Activated T-helper 9 cell treated with anti-CD3 and anti-CD28 coated beads, Interleukin-2, amount 50 U/mL, for 16 hours (primary cell): ENCODE measurements around the gene POLE2.
A peak's percentile ranks its signal among the peaks of the same experiment; 100 is the strongest.
"Not testable (repeated sequence)": the region's sequence is repeated elsewhere in the genome, so short reads cannot be mapped to it uniquely, and the experiment has no call there.

Experiments
- DNase-seq: peaks from one replicate; pipeline ENCODE4 v3.0.0-alpha.2; 2020; ENCODE audit warnings: low read depth

The POLE2 gene

DNA sequence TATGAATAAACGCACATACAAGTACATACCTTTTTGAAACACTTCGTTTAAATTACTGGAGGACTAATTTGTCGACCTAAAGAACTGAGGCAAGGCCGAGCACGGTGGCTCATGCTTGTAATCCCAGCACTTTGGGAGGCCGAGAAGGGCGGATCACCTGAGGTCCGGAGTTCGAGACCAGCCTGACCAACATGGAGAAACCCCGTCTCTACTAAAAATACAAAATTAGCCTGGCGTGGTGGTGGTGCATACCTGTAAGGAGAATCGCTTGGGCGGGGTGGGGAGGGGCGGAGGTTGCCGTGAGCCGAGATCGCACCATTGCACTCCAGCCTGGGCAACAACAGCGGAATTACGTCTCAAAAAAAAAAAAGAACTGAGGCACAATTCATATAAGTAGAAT is 68.7 kb downstream of the POLE2 start:
- not testable (repeated sequence) for DNase-seq

DNA sequence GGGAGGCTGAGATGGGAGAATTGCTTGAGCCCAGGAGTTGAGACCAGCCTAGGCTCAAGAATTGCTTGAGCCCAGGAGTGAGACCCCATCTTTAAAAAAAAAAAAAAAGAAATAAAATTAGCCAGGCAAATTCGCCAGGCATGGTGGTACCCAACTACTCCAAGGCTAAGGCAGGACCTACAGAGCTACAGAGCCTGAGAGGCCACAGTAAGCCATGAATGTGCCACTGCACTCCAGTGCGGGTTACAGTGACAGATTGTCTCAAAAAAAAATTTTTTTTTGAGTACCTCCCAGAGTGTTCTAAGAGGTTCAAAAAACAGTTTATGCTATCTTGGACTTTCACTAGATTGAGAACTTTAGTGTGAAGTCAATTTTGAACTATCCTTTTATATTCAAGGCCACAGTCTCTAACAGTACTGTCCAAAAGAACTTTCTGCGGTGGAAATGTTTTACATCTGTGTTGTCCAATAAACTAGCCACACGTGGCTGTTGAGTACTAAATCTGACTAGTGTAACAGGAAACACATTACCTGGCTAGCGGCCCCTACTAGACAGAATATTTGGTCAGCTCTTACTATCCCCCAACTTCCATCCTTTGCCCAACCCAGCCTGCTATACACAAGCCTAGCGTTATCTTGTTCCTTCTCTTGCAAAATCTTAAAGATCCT is 70.0 kb downstream of the POLE2 start:
- no peak for DNase-seq

DNA sequence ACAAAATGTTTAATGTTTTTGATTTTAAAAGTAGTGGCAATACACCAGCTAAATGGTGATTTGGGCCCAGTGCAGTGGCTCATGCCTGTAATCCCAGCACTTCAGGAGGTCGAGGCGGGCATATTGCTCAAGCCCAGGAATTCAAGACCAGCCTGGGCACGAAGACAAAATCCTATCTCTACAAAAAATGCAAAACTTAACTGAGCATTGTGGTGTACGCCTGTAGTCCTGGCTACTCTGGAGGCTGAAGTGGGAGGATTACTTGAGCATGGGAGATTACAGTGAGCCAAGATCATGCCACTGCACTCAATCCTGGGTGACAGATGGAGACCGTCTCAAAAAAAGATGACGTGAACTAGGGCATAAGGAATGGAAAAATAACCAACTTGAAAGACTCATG is 72.2 kb downstream of the POLE2 start:
- DNase-seq: no peak

DNA sequence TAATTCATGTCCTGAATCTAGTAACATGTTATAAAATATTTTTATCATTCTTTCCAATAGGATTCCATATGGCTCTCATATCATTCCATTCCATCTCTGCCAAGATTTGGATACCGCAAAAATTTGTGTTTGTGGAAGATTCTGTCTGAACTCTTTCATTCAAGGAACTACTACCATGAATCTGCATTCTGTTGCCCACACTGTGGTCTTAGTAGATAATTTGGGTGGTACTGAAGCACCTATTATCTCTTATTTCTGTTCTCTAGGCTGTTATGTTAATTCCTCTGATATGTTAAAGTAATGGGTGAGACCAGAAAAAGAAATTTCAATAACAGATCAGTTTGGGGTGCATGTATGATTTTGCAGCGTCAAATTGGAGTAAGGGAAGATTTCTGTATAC is 73.8 kb downstream of the POLE2 start:
- DNase-seq: no peak

DNA sequence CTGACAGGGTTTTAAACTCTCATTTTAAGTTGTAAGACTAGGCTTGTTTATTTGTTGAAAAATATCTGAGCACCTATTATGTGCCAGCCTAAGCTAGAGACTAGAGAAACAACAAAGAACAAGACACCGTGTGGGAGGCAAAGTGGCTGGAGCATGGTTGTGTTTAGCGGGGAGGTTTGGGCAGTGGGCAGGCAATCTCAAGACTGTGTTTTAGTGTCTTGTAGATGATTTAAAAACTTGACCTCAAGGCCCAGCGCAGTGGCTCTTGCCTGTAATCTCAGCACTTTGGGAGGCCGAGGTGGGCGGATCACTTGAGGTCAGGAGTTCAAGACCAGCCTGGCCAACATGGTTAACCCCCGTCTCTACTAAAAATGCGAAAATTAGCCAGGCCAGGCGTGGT is 75.3 kb downstream of the POLE2 start:
- no peak for DNase-seq

DNA sequence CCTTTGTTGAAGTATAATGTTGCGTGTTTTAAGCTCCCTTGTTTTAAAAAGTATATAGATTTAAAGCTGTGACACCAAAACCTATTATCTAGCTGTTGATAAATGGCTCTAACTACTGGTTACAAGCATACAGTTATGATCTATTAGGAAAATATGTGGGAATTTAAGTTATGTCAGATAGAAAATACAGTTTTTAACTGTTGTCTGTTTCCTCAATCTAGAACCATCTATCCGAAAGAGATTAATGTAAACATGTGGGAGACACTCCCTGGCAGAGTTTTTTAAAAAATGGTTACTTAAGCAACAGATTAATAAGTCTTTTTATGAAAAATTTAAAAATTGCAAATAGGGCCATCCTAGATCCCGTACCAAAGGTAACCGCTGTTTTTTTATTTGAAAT is 75.8 kb downstream of the POLE2 start:
- DNase-seq: no peak

DNA sequence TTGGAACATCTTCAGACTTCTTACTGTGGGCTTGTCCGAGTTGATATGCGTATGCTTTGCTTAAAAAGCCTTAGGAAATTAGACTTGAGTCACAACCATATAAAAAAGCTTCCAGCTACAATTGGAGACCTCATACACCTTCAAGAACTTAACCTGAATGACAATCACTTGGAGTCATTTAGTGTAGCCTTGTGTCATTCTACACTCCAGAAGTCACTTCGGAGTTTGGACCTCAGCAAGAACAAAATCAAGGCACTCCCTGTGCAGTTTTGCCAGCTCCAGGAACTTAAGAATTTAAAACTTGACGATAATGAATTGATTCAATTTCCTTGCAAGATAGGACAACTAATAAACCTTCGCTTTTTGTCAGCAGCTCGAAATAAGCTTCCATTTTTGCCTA is 80.4 kb downstream of the POLE2 start:
- no peak for DNase-seq

DNA sequence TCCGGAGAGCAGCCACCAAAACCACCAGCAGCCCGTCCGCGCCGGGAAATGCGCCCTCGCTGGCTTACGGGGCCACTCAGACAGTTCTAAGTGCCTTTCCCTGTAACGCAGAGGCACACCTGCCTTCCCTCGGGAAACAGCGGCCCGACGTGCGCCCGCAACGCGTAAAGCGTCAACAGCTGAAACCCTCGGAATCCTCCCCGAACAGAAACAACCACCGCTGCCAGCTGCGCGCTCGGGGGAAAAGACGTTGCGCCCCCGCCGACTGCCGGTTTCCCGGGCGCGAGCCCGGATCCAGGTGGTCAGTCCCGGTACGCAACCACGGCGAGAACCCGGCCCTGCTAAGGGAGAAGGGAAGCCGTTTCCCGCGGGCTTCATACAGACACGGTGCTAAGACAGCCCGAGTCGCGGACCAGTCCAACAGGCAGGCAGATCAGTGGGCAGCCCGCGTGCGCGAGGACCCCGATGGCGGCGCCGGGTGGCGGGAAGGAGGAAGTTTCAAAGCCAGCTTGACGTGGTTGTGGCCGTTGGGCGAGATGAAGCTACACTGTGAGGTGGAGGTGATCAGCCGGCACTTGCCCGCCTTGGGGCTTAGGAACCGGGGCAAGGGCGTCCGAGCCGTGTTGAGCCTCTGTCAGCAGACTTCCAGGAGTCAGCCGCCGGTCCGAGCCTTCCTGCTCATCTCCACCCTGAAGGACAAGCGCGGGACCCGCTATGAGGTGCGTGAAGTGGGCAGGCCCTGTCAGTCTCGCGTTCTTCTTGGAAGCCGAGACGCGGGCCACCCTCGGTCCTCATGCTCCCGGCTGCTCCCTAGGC is 89.3 kb downstream of the POLE2 start, which contains the start of gene LRR1:
TSS of gene LRR1 (plus strand) at position 456 of the 816 bp plus-strand sequence. CDS start at position 537, 81 bp downstream.
- peak; percentile 77 for DNase-seq

DNA sequence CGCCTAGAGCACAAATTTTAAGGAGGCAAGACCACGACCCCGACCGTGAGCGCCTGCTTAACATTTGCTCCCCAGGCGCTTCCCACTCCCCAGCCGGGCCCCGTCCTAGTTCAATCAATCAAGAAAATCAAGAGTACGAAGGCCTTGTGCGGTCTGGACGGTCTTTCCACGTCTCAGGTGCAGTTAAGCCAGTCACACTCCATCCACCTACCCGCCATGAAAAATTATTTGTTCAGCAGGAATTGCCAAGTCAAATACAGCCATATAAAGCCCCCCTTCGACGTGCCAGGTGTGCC is 89.9 kb downstream of the POLE2 start:
- no peak for DNase-seq

DNA sequence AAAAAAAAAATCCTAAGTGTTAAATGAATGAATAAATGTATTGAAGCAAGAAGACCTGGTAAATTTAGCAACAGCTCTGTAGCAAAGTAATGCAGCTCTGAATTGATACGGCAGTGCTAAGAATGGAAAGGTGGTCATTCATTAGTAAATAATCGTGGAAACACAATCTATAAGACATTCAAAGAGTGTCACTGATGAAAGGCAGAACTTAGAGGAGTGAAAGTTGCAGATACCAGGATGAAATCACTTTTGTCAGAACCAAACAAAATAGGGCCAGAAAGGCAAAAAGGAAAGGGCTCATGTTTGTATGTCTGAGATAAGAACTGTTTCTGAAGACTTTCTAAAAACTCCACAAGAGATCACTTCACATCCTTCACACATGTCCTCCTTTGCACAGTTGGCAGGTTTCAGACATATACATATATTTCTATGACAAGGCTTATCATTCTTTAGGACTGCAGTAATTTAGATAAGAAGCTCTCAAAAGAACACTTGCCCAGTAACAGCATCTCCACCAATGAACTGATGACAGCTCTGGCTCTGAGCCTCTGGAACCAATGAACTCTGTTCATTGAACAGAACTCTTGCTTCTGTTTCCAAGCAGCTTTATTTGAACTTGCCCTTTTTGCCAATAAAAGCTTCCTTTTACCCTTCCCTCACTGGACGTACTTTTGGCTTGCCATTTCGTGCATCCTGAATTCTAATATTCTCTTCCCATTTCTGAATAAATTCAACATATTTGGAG is 93.5 kb downstream of the POLE2 start:
- no peak for DNase-seq
